Caco-2 (cell line): Measurements from ENCODE around the gene EXOSC10. TPM values are rescaled to one million over a fixed set of nuclear protein-coding genes. Genes with fewer than 3 reads are reported as not detected.
"Not testable (repeated sequence)": the region's sequence is repeated elsewhere in the genome, so short reads cannot be mapped to it uniquely, and the experiment has no call there.

Experiments
- BruUV-seq: library from RNA; stranded (reverse); fragments of 400-500 nt; replicated peaks from 2 replicates; lab custom pipeline; 2021; lab: Mats Ljungman, UMichigan
- CTCF ChIA-PET: fragments of 300-600 bp; sonication (Branson Sonifier 250); formaldehyde crosslinking; loops from one replicate; lab custom pipeline; 2022; ENCODE audit warnings: antibody characterized with exemption; lab: Charles Lee
- POLR2A ChIA-PET: fragments of 300-600 bp; sonication (Branson Sonifier 250); formaldehyde crosslinking; loops from one replicate; lab custom pipeline; 2022; ENCODE audit warnings: antibody characterized with exemption; lab: Charles Lee
- DNase-seq, 2 experiments: peaks; one replicate each; pipeline versions ENCODE4 v3.0.0 to v3.0.0-alpha.2; 2020 to 2022
- H3K27me3 ChIP-seq: replicated peaks from 2 replicates; pipeline ENCODE4 v1.6.0; 2011; ENCODE audit warnings: low read length; ENCODE audit not compliant: control insufficient read depth, insufficient read depth
- H3K36me3 ChIP-seq: 2 replicates; pipeline ENCODE4 v1.5.1; 2011; ENCODE audit warnings: low read length; ENCODE audit not compliant: control insufficient read depth, insufficient read depth
- H3K4me1 ChIP-seq: fragments of 250-450 bp; sonication (Bioruptor Pico); 2 replicates; pipeline ENCODE4 v1.5.1; 2020; ENCODE audit warnings: mild to moderate bottlenecking
- H3K4me3 ChIP-seq: 2 replicates; pipeline ENCODE4 v1.5.1; 2011; ENCODE audit warnings: low read depth, mild to moderate bottlenecking, control low read depth, low read length
- H3K9me3 ChIP-seq: fragments of 250-450 bp; sonication (Bioruptor Pico); 2 replicates; pipeline ENCODE4 v1.5.1; 2020; ENCODE audit warnings: mild to moderate bottlenecking, moderate library complexity
- H3K27ac Mint-ChIP-seq: one replicate; pipeline ENCODE4 v1.8.0; 2022; ENCODE audit warnings: mixed read lengths; ENCODE audit not compliant: unreplicated experiment
- H3K27me3 Mint-ChIP-seq: one replicate; pipeline ENCODE4 v1.8.0; 2022; ENCODE audit warnings: mixed read lengths; ENCODE audit not compliant: insufficient read depth, unreplicated experiment
- H3K36me3 Mint-ChIP-seq: one replicate; pipeline ENCODE4 v1.8.0; 2022; ENCODE audit warnings: mild to moderate bottlenecking, mixed read lengths; ENCODE audit not compliant: insufficient read depth, unreplicated experiment
- H3K4me1 Mint-ChIP-seq: one replicate; pipeline ENCODE4 v1.8.0; 2022; ENCODE audit warnings: low read depth, mixed read lengths; ENCODE audit not compliant: unreplicated experiment
- H3K4me3 Mint-ChIP-seq: one replicate; pipeline ENCODE4 v1.8.0; 2022; ENCODE audit warnings: mild to moderate bottlenecking, moderate library complexity, mixed read lengths; ENCODE audit not compliant: unreplicated experiment
- H3K9me3 Mint-ChIP-seq: one replicate; pipeline ENCODE4 v1.8.0; 2022; ENCODE audit warnings: mixed read lengths; ENCODE audit not compliant: unreplicated experiment
- intact Hi-C: fragments of 100-400 bp; cut with micrococcal nuclease; formaldehyde crosslinking; loops from one replicate; pipeline ENCODE4 v1.10.0; 2022; ENCODE audit not compliant: unreplicated experiment
- total RNA-seq: library from RNA; stranded (reverse); gene quantifications from 2 replicates; pipeline ENCODE4 v1.2.3, GENCODE V29; 2022
- TF ChIP-seq, protein P1 (sequence below), 2 experiments: fragments of 200-600 bp in 1 of 2; IDR thresholded peaks; 1 replicate in 1 of 2; 2 replicates in 1 of 2; pipeline versions ENCODE4 v1.5.1 to v1.8.0; 2011 to 2022; ENCODE audit warnings: antibody characterized with exemption in 1 of 2, control low read depth in 1 of 2, inconsistent platforms in 1 of 2, low read depth in 1 of 2, low read length in 1 of 2, mild to moderate bottlenecking in 1 of 2, moderate library complexity in 1 of 2; ENCODE audit not compliant: insufficient read depth in 1 of 2, severe bottlenecking in 1 of 2, unreplicated experiment in 1 of 2

The EXOSC10 gene
- total RNA-seq, 1 experiment from 2014 or later: 83.7 TPM

DNA sequence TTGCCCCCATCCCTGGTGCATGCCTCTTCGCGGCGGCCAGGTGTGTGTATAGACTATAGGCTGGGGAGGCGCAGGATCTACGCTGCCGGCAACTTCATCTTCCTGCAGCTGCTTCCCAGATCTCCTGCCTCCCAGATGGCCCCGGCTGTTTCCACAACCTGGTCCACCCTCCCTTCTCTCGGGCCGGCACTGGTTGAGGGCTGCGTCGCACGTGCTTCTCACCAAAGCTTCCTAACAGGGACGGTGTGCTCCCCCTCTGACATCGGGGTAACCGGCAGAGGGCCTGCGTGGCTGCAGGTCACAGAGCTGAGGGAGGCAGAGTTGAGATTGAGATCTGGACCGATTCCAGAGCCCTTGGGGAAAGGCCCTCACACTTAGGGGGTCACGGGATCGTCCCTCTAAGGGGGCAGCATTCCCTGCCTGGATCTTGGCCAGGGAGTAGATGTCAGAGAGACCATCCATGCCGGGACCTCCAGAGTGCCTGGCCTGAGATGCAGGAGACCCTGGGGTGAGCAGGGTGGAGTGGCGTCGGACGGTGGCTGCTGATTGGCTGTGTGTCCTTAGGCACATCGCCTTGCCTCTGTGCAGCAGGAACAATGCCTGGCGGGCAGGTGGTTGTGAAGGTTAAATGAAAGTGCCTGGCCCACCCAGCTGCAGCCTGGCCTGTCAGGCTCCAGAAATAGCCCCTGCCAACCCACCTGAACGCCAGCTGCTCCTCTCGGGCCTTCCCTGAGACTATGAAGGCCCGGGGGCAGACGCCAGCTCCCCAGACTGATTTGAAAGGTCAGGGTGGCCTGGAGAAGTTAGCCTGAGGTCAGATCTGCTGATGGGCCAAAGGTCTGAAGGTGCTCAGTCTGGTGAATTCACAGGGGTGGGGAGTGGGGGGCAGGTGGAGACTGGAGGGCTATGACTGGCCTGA, 46.6 kb downstream of the EXOSC10 start:
- H3K4me3 Mint-ChIP-seq: no peak overlapping the region
- no peak overlapping the region for H3K27ac Mint-ChIP-seq
- ChIA-PET CTCF (interaction anchor here (0.5 kb wide), 1 partner anchor 611 kb away, joined by 10 read pairs; the partner anchor contains the start of gene FBXO6), POLR2A (no interaction called here)
- no peaks in the 10 kb centered on the region for H3K4me1 Mint-ChIP-seq
- no peaks in the 10 kb centered on the region for H3K9me3 ChIP-seq
- H3K4me1 ChIP-seq: no peaks in the 10 kb centered on the region
- no peaks in the 10 kb centered on the region for H3K9me3 Mint-ChIP-seq
- H3K27me3 ChIP-seq: no peaks in the 10 kb centered on the region
- no peaks in the 10 kb centered on the region for H3K27me3 Mint-ChIP-seq
- BruUV-seq: no TSS peak
- H3K4me3 ChIP-seq: no peak overlapping the region
- DNase-seq: no peak
- TF ChIP-seq, protein P1, sequence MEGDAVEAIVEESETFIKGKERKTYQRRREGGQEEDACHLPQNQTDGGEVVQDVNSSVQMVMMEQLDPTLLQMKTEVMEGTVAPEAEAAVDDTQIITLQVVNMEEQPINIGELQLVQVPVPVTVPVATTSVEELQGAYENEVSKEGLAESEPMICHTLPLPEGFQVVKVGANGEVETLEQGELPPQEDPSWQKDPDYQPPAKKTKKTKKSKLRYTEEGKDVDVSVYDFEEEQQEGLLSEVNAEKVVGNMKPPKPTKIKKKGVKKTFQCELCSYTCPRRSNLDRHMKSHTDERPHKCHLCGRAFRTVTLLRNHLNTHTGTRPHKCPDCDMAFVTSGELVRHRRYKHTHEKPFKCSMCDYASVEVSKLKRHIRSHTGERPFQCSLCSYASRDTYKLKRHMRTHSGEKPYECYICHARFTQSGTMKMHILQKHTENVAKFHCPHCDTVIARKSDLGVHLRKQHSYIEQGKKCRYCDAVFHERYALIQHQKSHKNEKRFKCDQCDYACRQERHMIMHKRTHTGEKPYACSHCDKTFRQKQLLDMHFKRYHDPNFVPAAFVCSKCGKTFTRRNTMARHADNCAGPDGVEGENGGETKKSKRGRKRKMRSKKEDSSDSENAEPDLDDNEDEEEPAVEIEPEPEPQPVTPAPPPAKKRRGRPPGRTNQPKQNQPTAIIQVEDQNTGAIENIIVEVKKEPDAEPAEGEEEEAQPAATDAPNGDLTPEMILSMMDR (IDR thresholded peaks at IDR 0.05; ENCODE audit: insufficient read depth in 1 of 2, low read depth in 1 of 2, low read length in 1 of 2, severe bottlenecking in 1 of 2, unreplicated experiment in 1 of 2): no peak
- H3K36me3 ChIP-seq: no peaks in the 10 kb centered on the region; the same call in 1 of the 2 replicates
- intact Hi-C loops: no loop called here
- H3K36me3 Mint-ChIP-seq: peaks cover 36% of the 10 kb centered on the region

DNA sequence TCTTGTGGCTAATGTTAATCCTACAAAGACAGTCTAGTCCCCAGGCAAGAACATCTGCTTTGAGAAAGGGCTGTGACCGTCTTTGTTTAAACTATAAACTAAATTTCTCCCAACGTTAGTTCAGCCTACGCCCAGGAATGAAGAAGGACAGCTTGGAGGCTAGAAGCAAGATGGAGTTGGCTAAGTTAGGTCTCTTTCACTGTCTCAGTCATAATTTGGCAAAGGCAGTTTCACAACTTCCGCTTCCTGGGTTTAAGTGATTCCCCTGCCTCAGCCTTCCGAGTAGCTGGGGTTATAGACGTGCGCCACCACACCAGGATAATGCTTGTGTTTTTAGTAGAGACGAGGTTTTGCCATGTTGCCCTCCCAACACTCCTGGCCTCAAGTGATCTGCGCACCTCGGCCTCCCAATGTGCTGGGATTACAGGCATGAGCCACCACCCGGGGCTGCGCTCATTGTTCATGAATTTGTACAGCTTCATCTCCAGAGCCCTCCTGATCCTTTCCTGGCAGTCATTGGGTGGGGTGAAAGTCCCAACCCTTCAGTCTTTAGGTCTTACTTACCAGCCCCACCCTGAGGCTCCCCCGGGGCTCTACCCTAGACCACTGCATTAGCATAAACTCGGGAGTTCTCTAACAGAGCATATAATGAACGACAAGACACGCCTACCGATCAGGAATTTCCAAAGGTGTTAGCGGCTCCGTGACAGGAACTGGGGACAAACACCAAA, 47.7 kb downstream of the EXOSC10 start:
- no peaks in the 10 kb centered on the region for H3K4me1 ChIP-seq
- DNase-seq: no peak
- TF ChIP-seq, protein P1 (IDR thresholded peaks at IDR 0.05; ENCODE audit: insufficient read depth in 1 of 2, low read depth in 1 of 2, low read length in 1 of 2, severe bottlenecking in 1 of 2, unreplicated experiment in 1 of 2): no peak
- ChIA-PET POLR2A (interaction anchor here (0.6 kb wide), 1 partner anchor 14 kb away, joined by 3 read pairs; no protein-coding TSS in a partner anchor), CTCF (interaction anchor here (1.0 kb wide), 1 partner anchor 14 kb away, joined by 4 read pairs; no protein-coding TSS in a partner anchor)
- H3K4me3 ChIP-seq: no peak overlapping the region
- Mint-ChIP-seq H3K27me3 (no peaks in the 10 kb centered on the region), H3K4me1 (no peaks in the 10 kb centered on the region), H3K36me3 (peaks cover 24% of the 10 kb centered on the region), H3K27ac (no peak overlapping the region), H3K4me3 (no peak overlapping the region), H3K9me3 (no peaks in the 10 kb centered on the region)
- H3K9me3 ChIP-seq: no peaks in the 10 kb centered on the region
- no peaks in the 10 kb centered on the region for H3K27me3 ChIP-seq
- intact Hi-C loops: no loop called here
- no TSS peak for BruUV-seq
- no peaks in the 10 kb centered on the region for H3K36me3 ChIP-seq

DNA sequence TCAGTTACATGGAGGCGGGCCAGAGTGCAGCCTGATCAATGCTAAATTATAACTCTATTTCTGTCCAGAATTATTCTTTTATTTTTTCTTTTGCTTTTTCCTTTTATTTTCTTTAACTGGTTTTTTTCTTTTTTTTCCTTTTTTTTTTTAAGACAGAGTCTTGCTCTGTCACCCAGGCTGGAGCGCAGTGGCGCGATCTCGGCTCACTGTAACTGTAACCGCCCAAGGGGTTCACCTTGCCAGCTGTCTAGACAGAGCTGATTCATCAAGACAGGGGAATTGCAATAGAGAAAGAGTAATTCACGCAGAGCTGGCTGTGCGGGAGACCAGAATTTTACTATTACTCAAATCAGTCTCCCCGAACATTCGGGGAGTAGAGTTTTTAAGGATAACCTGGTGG, 48.5 kb downstream of the EXOSC10 start:
- ChIA-PET POLR2A (interaction anchor here (0.6 kb wide), 1 partner anchor 13 kb away, joined by 3 read pairs; no protein-coding TSS in a partner anchor), CTCF (interaction anchor here (1.0 kb wide), 1 partner anchor 13 kb away, joined by 4 read pairs; no protein-coding TSS in a partner anchor)
- H3K9me3 ChIP-seq, H3K27me3 ChIP-seq, DNase-seq, H3K36me3 ChIP-seq, H3K4me3 Mint-ChIP-seq, H3K9me3 Mint-ChIP-seq, H3K4me1 ChIP-seq, BruUV-seq, H3K4me3 ChIP-seq, intact Hi-C loops, H3K4me1 Mint-ChIP-seq, H3K27me3 Mint-ChIP-seq, H3K27ac Mint-ChIP-seq: not testable (repeated sequence)
- peaks cover 22% of the 10 kb centered on the region for H3K36me3 Mint-ChIP-seq
